SIG-M5 treated with dmso at 0.1 percent for 504 hours (cell line): Measurements from ENCODE around the gene FOXN1.

Experiments
- DNase-seq: peaks from one replicate; lab custom pipeline; 2025; ENCODE audit not compliant: unreplicated experiment; lab: John Stamatoyannopoulos, UW

The FOXN1 gene

GRCh38 chr17:28523876-28524275 lies 17.7 kb downstream of the FOXN1 start:
- DNase-seq, result no peak

GRCh38 chr17:28524476-28525424 lies 18.6 kb downstream of the FOXN1 start:
- DNase-seq, result peak; percentile 49

- DNase-seq, result no peak
Observed at GRCh38 chr17:28526381-28526780, 20.2 kb downstream of the FOXN1 start.

GRCh38 chr17:28527181-28527681 lies 21.1 kb downstream of the FOXN1 start:
- no peak for DNase-seq

GRCh38 chr17:28527859-28528258 lies 21.7 kb downstream of the FOXN1 start:
- DNase-seq, result no peak

- DNase-seq, result no peak
Observed at GRCh38 chr17:28528327-28529012, 22.3 kb downstream of the FOXN1 start.

- no peak for DNase-seq
Observed at GRCh38 chr17:28529013-28529400, 22.9 kb downstream of the FOXN1 start.

GRCh38 chr17:28530250-28530649 lies 24.1 kb downstream of the FOXN1 start:
- no peak for DNase-seq

GRCh38 chr17:28530926-28531325 lies 24.8 kb downstream of the FOXN1 start:
- DNase-seq, result no peak

- DNase-seq, result no peak
Observed at GRCh38 chr17:28532050-28532960, 26.2 kb downstream of the FOXN1 start.

GRCh38 chr17:28533091-28533807 lies 27.1 kb downstream of the FOXN1 start:
- DNase-seq, result no peak

GRCh38 chr17:28534740-28535375 lies 28.7 kb downstream of the FOXN1 start:
- DNase-seq, result no peak

GRCh38 chr17:28536532-28537218 lies 30.5 kb downstream of the FOXN1 start:
- no peak for DNase-seq

GRCh38 chr17:28537219-28537610 lies 31.1 kb downstream of the FOXN1 start:
- no peak for DNase-seq

GRCh38 chr17:28538296-28538895 lies 32.2 kb downstream of the FOXN1 start:
- DNase-seq, result no peak

- no peak for DNase-seq
Observed at GRCh38 chr17:28540231-28540630, 34.1 kb downstream of the FOXN1 start.

GRCh38 chr17:28541439-28541838 lies 35.3 kb downstream of the FOXN1 start:
- DNase-seq, result no peak

- DNase-seq, result no peak
Observed at GRCh38 chr17:28544402-28545140, 38.4 kb downstream of the FOXN1 start.
